Measurements from ENCODE around the gene ZNF335.

DNA sequence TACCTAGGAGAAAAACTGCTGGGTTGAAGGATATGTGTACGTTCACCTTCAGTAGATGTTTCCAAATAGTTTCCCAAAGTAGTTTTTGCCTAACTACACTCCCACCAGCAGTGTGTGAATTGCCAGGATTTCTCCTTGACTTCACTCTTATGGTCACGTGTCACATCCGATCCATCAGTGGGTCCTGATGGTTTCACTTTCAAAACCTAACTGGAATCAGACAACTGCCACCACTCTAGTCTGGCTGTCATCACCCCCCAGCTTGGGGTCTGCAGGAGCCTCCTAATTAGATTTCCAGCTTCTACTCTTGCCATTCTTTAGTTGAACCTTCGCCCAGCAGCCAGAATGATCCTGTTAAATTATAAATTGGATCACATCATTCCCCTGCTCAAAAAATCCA lies 48.6 kb upstream of the ZNF335 start:
- TF ChIP-seq, protein P1, sequence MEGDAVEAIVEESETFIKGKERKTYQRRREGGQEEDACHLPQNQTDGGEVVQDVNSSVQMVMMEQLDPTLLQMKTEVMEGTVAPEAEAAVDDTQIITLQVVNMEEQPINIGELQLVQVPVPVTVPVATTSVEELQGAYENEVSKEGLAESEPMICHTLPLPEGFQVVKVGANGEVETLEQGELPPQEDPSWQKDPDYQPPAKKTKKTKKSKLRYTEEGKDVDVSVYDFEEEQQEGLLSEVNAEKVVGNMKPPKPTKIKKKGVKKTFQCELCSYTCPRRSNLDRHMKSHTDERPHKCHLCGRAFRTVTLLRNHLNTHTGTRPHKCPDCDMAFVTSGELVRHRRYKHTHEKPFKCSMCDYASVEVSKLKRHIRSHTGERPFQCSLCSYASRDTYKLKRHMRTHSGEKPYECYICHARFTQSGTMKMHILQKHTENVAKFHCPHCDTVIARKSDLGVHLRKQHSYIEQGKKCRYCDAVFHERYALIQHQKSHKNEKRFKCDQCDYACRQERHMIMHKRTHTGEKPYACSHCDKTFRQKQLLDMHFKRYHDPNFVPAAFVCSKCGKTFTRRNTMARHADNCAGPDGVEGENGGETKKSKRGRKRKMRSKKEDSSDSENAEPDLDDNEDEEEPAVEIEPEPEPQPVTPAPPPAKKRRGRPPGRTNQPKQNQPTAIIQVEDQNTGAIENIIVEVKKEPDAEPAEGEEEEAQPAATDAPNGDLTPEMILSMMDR (IDR thresholded peaks at IDR 0.05): no peak
- TF ChIP-seq POLR2A (IDR thresholded peaks at IDR 0.05): no peak

All from right lobe of liver (tissue), 4 donors.